SJSA1 (cell line): ENCODE results near the gene NMNAT3. TPM values are rescaled to one million over a fixed set of nuclear protein-coding genes. Genes with fewer than 3 reads are reported as not detected.

Experiments
- DNase-seq, 2 experiments: peaks; one replicate each; pipeline ENCODE4 v3.0.0-alpha.2; 2015 to 2020; ENCODE audit warnings: low spot score in 2 of 2, low read depth in 1 of 2
- H3K27ac ChIP-seq: fragments of 250-450 bp; sonication (Bioruptor Pico); 2 replicates; pipeline ENCODE4 v1.5.1; 2020; ENCODE audit warnings: mild to moderate bottlenecking, moderate library complexity
- H3K27me3 ChIP-seq: fragments of 250-450 bp; sonication (Bioruptor Pico); replicated peaks from 2 replicates; pipeline ENCODE4 v1.5.1; 2020; ENCODE audit warnings: mild to moderate bottlenecking, moderate library complexity
- H3K36me3 ChIP-seq: fragments of 250-450 bp; sonication (Bioruptor Pico); 2 replicates; pipeline ENCODE4 v1.5.1; 2020; ENCODE audit warnings: mild to moderate bottlenecking
- H3K4me1 ChIP-seq: fragments of 250-450 bp; sonication (Bioruptor Pico); replicated peaks from 2 replicates; pipeline ENCODE4 v1.6.1; 2021; ENCODE audit warnings: mild to moderate bottlenecking
- H3K4me3 ChIP-seq: fragments of 250-450 bp; sonication (Bioruptor Pico); 2 replicates; pipeline ENCODE4 v1.5.1; 2020; ENCODE audit warnings: mild to moderate bottlenecking
- H3K9me3 ChIP-seq: fragments of 250-450 bp; sonication (Bioruptor Pico); replicated peaks from 2 replicates; pipeline ENCODE4 v1.5.1; 2020; ENCODE audit warnings: mild to moderate bottlenecking
- total RNA-seq: library from RNA; depleted of rRNA; stranded (reverse); fragments of >200 nt; shearing (Covaris generic); gene quantifications from 2 replicates; pipeline ENCODE4 v1.2.3, GENCODE V29; 2014

The NMNAT3 gene
- total RNA-seq, 1 experiment from 2014 or later = not detected

DNA sequence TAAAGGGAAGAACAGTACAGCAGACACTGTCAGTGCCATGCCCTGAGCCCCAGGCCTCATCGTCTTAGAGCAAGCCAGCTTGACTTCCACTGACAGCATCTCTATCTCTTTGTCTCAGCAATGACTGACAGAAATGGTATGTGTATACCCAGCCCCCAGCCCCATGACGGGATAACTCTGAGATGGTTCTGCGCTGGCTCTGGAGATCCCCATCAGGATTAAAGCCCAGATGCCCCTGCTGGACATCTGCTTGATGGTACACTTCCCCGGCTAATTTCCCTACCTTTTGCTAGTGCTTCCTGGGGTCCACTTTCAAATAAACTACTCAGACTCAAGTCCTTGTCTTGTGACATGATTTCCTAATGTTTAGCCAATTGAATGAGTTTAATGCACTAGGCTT lies 7.6 kb downstream of the NMNAT3 start:
- DNase-seq = no peak
- Histone ChIP-seq H3K4me3 (no peak overlapping the region), H3K27me3 (peaks cover 5% of the 10 kb centered on the region; the same call in 1 of the 2 replicates), H3K4me1 (no peaks in the 10 kb centered on the region), H3K27ac (no peak overlapping the region), H3K36me3 (no peaks in the 10 kb centered on the region), H3K9me3 (no peaks in the 10 kb centered on the region)

GRCh38 chr3:139668332-139668731 lies 9.4 kb downstream of the NMNAT3 start:
- no peaks in the 10 kb centered on the region for H3K4me1 ChIP-seq
- no peak overlapping the region for H3K4me3 ChIP-seq
- H3K9me3 ChIP-seq = no peaks in the 10 kb centered on the region
- no peaks in the 10 kb centered on the region for H3K36me3 ChIP-seq
- no peak overlapping the region for H3K27ac ChIP-seq
- no peak for DNase-seq
- H3K27me3 ChIP-seq = peaks cover 2% of the 10 kb centered on the region

DNA sequence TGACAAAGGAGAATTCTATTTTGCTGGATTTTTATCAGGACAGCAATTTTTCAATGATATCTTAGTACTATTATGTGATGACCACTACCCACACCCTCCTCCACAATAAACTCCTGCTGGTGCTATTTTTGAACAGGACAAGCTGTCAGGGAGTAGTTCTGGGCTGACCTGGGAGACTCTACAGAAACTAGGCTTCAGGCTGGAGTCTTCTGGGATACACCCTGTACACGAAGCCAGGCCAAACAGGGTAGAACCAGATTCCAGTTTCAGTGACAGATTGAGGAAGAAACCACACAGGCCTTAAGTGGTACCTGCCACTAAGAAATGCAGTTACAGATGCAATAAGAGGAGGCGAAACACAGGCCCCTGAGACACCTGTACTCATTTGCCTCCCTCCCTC lies 12.8 kb downstream of the NMNAT3 start:
- Histone ChIP-seq H3K4me1 (no peaks in the 10 kb centered on the region), H3K36me3 (no peaks in the 10 kb centered on the region), H3K27me3 (no peaks in the 10 kb centered on the region; the same call in 1 of the 2 replicates), H3K4me3 (no peak overlapping the region), H3K9me3 (no peaks in the 10 kb centered on the region), H3K27ac (no peak overlapping the region)
- no peak for DNase-seq

DNA sequence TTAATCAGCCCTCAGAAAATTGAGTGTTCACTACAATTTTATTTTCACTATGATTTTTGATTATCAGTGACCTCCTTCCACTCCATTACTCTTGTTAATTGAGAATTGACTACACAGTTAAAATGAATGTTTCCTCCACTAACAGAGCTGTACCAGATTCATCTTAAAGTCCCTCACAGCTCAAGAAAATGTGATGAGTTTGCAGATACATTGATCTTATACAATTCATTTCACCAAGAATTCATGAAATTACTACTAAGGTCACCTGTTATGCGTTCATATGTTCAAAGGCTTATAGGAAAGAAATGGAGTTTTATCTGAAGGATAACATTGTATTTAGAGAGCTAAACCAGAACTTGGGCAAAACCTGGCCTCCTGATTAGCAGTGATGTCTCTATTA lies 17.5 kb downstream of the NMNAT3 start:
- Histone ChIP-seq H3K4me1 (no peaks in the 10 kb centered on the region), H3K4me3 (no peak overlapping the region), H3K36me3 (no peaks in the 10 kb centered on the region), H3K27me3 (no peaks in the 10 kb centered on the region; the same call in 1 of the 2 replicates), H3K9me3 (no peaks in the 10 kb centered on the region), H3K27ac (no peak overlapping the region)
- no peak for DNase-seq

DNA sequence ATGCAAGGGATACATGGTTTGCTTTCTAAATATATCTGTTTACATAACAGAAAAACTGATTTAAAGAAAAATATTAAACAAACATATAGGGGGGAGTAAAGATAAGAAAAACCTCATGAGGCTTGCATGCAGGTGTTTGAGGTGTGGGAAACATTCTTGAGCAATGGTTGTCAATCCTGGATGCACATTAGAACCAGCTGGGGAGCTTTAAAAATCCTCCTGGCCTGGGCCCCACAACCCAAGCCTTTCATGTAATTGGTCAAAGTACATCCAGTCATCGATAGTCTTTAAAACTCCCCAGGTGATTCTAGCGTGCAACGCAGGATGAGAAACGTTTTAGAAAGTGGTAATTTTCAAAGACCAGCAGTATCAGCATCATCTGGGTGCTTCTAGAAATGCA lies 18.3 kb downstream of the NMNAT3 start:
- no peaks in the 10 kb centered on the region for H3K4me1 ChIP-seq
- no peak overlapping the region for H3K27ac ChIP-seq
- H3K36me3 ChIP-seq = no peaks in the 10 kb centered on the region
- no peak overlapping the region for H3K4me3 ChIP-seq
- no peaks in the 10 kb centered on the region for H3K9me3 ChIP-seq
- no peak for DNase-seq
- H3K27me3 ChIP-seq = no peaks in the 10 kb centered on the region; the same call in 1 of the 2 replicates

DNA sequence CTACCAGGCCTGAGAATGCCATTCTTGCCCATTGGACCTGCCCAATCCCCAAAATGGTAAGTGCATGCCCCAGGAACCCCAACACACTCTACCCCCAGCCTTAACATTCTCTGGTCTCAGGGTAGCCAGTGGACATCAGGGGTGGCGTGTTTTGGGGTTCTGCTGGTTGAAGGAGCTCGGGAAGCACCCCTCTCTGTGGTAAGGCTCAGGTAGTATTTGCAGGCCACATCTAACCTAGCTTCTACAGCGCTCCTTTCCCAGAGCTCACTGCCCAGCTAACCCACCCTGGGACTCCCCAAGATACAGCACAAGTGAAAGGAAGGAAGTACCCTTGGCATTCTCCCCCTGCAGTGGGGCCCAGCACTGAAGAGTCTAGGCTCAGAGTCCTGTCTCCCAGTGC lies 19.8 kb downstream of the NMNAT3 start:
- H3K27me3 ChIP-seq = no peaks in the 10 kb centered on the region
- H3K4me1 ChIP-seq = no peaks in the 10 kb centered on the region
- no peaks in the 10 kb centered on the region for H3K36me3 ChIP-seq
- no peak overlapping the region for H3K4me3 ChIP-seq
- no peaks in the 10 kb centered on the region for H3K9me3 ChIP-seq
- DNase-seq = no peak
- no peak overlapping the region for H3K27ac ChIP-seq

GRCh38 chr3:139657434-139657833 lies 20.3 kb downstream of the NMNAT3 start:
- no peak for DNase-seq
- Histone ChIP-seq H3K27me3 (no peaks in the 10 kb centered on the region), H3K27ac (no peak overlapping the region), H3K36me3 (no peaks in the 10 kb centered on the region), H3K4me3 (no peak overlapping the region), H3K9me3 (no peaks in the 10 kb centered on the region), H3K4me1 (no peaks in the 10 kb centered on the region)

- H3K36me3 ChIP-seq = no peaks in the 10 kb centered on the region
- no peak for DNase-seq
- H3K4me1 ChIP-seq = no peaks in the 10 kb centered on the region
- no peaks in the 10 kb centered on the region for H3K27me3 ChIP-seq
- H3K4me3 ChIP-seq = no peak overlapping the region
- H3K9me3 ChIP-seq = no peaks in the 10 kb centered on the region
- no peak overlapping the region for H3K27ac ChIP-seq
Observed at GRCh38 chr3:139655909-139656595, 21.7 kb downstream of the NMNAT3 start.

DNA sequence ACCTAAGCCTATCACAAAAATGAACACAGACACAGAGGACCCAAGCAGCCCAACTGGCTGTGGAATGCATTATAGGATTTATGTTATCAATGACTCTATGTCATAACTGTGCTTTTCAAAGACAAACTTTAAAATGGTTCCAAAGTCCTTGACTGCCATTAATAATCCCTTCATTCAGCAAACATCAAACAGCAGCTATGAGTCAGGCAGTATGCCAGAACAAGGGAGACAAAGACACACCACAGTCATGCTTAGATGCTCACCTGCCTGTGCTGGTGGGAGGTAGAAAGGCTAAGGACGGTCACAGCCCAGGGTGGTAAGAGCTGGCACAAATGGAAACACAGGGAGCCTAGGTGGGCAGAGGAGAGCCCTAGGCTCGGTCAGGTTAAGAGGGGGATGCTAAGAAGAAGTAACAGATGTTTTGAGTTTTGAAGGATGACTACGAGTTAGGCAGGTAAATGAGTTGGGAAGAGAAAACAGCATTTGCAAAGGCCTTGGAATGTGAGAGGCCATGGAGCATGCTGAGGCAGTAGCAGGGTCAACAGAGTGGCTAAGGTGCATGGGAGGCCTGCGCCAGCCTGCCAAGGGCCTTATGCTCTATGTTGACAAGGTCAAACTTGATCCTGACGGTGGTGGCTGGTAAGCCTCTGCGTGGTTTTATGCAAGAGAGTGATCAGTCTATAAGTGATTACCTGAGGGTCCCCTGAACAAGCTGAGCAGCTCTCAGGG lies 23.0 kb downstream of the NMNAT3 start:
- Histone ChIP-seq H3K4me3 (no peak overlapping the region), H3K27ac (no peak overlapping the region), H3K4me1 (no peaks in the 10 kb centered on the region), H3K9me3 (no peaks in the 10 kb centered on the region), H3K36me3 (no peaks in the 10 kb centered on the region), H3K27me3 (no peaks in the 10 kb centered on the region; the same call in 1 of the 2 replicates)
- no peak for DNase-seq

- H3K4me1 ChIP-seq = no peaks in the 10 kb centered on the region
- no peaks in the 10 kb centered on the region for H3K36me3 ChIP-seq
- no peak for DNase-seq
- no peak overlapping the region for H3K27ac ChIP-seq
- no peaks in the 10 kb centered on the region for H3K9me3 ChIP-seq
- H3K4me3 ChIP-seq = no peak overlapping the region
- H3K27me3 ChIP-seq = no peaks in the 10 kb centered on the region; the same call in 1 of the 2 replicates
Observed at GRCh38 chr3:139653582-139653981, 24.2 kb downstream of the NMNAT3 start.

DNA sequence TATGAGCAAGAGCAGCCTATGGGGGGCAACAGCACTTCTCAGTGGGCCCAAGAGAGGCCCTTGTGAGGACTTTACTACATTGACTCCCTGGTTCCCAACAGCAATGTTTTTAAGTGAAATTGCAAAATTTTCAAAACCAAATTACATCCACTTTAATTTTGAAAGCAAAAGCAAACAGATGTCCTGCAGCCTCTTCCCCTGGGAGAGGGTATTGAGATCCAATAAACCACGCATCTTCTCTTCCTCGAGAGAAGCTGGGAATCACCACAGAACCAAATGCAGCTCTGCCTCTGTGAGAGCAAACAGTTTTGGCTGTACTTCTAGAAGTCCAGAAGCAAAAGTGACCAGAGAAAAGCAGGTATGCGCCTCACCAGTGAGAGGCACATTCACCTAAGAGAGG lies 25.2 kb downstream of the NMNAT3 start:
- no peaks in the 10 kb centered on the region; the same call in 1 of the 2 replicates for H3K27me3 ChIP-seq
- no peaks in the 10 kb centered on the region for H3K9me3 ChIP-seq
- no peaks in the 10 kb centered on the region for H3K4me1 ChIP-seq
- no peak overlapping the region for H3K4me3 ChIP-seq
- no peaks in the 10 kb centered on the region for H3K36me3 ChIP-seq
- no peak for DNase-seq
- H3K27ac ChIP-seq = no peak overlapping the region

- Histone ChIP-seq H3K4me1 (no peaks in the 10 kb centered on the region), H3K36me3 (no peaks in the 10 kb centered on the region), H3K9me3 (no peaks in the 10 kb centered on the region), H3K4me3 (no peak overlapping the region), H3K27me3 (no peaks in the 10 kb centered on the region; the same call in 1 of the 2 replicates), H3K27ac (no peak overlapping the region)
- no peak for DNase-seq
Observed at GRCh38 chr3:139647866-139648435, 29.8 kb downstream of the NMNAT3 start.

DNA sequence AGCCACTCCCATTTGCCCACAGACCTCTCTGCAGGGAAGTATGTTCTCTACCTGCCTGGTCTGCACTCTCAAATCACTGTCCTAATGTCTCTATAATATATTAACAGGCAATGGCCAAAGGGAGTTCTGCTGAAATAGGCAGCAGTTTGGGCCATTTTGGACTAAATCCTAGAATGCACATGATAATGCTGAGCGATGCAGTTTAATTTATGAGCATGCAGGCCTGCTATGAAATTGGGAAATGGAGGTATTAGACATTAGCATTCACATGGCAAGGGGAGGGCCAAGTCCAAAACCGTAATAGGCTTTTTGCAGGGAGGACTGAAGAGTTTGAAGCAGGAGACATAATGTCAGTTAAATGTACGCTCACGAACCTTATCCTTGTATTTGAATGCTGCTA lies 31.3 kb downstream of the NMNAT3 start:
- H3K9me3 ChIP-seq = no peaks in the 10 kb centered on the region
- no peak overlapping the region for H3K27ac ChIP-seq
- no peaks in the 10 kb centered on the region; the same call in 1 of the 2 replicates for H3K27me3 ChIP-seq
- H3K4me3 ChIP-seq = no peak overlapping the region
- no peaks in the 10 kb centered on the region for H3K4me1 ChIP-seq
- H3K36me3 ChIP-seq = no peaks in the 10 kb centered on the region
- no peak for DNase-seq

DNA sequence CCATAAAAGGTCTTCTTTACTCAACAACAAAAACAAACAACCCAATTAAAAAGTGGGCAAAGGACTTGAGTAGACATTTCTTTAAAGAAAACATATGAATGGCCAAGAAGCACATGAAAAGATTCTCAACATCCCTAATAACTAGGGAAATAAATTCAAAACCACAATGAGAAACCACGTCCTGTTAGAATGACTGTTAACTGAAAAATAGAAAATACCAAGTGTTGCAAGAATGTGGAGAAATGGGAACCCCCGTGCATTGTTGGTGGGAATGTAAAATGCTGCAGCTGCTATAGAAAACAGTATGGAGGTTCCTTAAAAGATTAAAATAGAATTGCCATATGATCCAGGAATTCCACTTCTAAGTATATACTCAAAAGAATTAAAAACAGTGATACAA lies 34.8 kb downstream of the NMNAT3 start:
- Histone ChIP-seq H3K9me3 (no peaks in the 10 kb centered on the region), H3K4me3 (no peak overlapping the region), H3K27ac (no peak overlapping the region), H3K27me3 (no peaks in the 10 kb centered on the region), H3K36me3 (no peaks in the 10 kb centered on the region), H3K4me1 (no peaks in the 10 kb centered on the region)
- DNase-seq = no peak
